T-helper 2 cell treated with Interferon-gamma antibody and Interleukin-4, amounts not matched to agents 100 ng/mL and 5 ng/mL, for 36 hours (primary cell): ENCODE measurements around the gene AFF1. TPM values are rescaled to one million over a fixed set of nuclear protein-coding genes. Genes with fewer than 3 reads are reported as not detected.
"Not testable (repeated sequence)": the region's sequence is repeated elsewhere in the genome, so short reads cannot be mapped to it uniquely, and the experiment has no call there.

Experiments
- intact Hi-C: fragments of 100-400 bp; cut with micrococcal nuclease; formaldehyde crosslinking; loops from one replicate; pipeline ENCODE4 v1.15.1; 2023
- total RNA-seq: library from RNA; stranded (reverse); gene quantifications from 2 replicates; pipeline ENCODE4 v1.2.3, GENCODE V29; 2022

AFF1 gene
- total RNA-seq, 1 donor from 2014 or later = 68.5 TPM

GRCh38 chr4:86972997-86973396 lies 38.2 kb downstream of the AFF1 start:
- intact Hi-C loops = no loop called here

DNA sequence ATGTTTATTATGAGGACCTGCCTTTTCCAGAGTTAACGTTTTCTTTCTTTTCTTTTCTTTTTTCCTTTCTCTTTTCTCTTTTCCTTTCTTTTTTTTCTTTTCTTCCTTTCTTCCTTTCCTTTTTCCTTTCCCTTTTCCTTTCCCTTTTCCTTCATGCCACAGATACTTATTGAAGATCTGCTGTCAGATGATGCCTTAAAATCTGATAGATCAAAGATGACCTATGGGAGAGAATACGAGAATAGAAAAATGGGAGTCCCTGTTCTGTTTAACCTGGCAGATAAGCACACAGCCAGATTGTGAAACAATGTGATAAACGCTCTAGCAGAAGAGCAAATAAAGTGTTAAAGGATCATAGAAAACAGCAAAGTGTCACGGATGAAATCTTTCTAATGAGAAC lies 38.9 kb downstream of the AFF1 start:
- intact Hi-C loops = no loop called here

GRCh38 chr4:86974551-86974994 lies 39.8 kb downstream of the AFF1 start:
- intact Hi-C loops = no loop called here

GRCh38 chr4:86975927-86976326 lies 41.1 kb downstream of the AFF1 start:
- intact Hi-C loops = loop anchor here (5.0 kb wide), 1 partner anchor 39 kb away; the partner anchor contains the start of gene AFF1

- intact Hi-C loops = loop anchor here (5.0 kb wide), 1 partner anchor 40 kb away; the partner anchor contains the start of gene AFF1
Measured at GRCh38 chr4:86976801-86977485, 42.1 kb downstream of the AFF1 start.

DNA sequence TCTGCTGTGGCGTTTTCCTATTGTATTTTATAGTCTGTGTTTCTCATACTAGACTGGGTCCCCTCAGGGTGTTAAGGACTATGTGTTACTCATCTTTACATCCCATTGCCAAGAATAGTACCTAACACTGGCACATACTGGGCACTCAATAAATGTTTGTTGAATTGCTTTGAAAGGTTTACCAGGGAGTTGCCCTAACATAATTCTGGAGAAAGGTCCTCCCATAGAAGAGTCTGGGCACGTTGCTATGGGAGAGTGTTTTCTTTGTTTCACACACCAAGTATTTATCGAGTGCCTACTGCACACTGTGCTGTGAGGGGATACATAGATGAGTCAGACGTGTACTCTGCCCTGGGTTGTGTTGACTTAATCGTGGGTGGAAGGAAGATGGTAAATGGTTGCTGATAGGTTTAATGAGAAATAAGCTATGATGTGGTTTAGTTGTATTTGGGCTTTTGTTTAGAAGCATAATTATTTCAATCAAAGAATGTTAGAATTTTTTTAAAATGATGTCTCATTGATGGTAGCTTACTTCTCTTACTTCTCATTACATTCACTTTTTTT lies 42.9 kb downstream of the AFF1 start:
- intact Hi-C loops = loop anchor here (5.0 kb wide), 1 partner anchor 40 kb away; the partner anchor contains the start of gene AFF1

DNA sequence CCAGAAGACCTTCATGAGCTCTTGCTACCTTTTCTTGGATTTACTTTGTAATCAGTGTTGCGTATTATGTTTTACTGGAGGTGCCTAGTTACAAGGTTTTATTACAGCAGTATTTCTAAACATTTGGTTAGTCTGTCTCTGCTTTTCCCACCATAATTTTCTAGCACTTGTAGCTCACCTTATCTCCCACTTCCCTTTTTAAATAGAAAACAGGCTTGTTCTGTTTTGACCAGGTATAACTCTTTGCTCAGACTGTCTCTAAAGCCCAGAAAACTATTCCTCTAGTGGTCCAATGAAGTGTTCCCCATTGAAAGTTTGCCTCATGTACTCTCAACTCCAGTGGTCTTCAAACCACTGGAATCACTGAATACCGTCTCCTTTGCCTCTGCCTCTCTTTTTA lies 43.9 kb downstream of the AFF1 start:
- intact Hi-C loops = loop anchor here (5.0 kb wide), 1 partner anchor 41 kb away; the partner anchor contains the start of gene AFF1

- intact Hi-C loops = no loop called here
Measured at GRCh38 chr4:86980230-86980629, 45.4 kb downstream of the AFF1 start.

GRCh38 chr4:86981789-86982188 lies 47.0 kb downstream of the AFF1 start:
- intact Hi-C loops = no loop called here

DNA sequence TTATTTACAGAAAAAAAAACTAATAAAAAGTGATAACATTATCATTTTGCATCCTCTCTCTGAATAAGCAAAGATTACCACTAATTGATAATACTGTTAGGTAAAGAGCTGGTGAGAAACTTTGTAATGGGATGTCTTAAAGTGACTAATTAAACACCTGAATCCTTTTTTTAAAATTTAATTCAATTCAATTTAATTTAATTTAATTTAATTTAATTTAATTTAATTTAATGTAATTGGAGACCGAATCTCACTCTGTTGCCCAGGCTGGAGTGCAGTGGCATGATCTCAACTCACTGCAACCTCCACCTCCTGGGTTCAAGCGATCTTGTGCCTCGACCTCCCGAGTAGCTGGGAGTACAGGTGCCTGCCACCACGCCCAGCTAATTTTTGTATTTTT lies 51.0 kb downstream of the AFF1 start:
- intact Hi-C loops = not testable (repeated sequence)

DNA sequence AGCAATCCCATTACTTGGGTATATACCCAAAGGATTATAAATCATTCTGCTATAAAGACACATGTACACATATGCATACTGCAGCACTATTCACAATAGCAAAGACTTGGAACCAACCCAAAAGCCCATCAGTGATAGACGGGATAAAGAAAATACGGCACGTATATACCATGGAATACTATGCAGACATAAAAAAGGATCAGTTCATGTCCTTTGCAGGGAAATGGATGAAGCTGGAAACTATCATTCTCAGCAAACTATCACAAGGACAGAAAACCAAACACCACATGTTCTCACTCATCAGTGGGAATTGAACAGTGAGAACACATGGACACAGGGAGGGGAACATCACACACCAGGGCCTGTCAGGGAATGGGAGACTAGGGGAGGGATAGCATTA lies 54.8 kb downstream of the AFF1 start:
- intact Hi-C loops = not testable (repeated sequence)

DNA sequence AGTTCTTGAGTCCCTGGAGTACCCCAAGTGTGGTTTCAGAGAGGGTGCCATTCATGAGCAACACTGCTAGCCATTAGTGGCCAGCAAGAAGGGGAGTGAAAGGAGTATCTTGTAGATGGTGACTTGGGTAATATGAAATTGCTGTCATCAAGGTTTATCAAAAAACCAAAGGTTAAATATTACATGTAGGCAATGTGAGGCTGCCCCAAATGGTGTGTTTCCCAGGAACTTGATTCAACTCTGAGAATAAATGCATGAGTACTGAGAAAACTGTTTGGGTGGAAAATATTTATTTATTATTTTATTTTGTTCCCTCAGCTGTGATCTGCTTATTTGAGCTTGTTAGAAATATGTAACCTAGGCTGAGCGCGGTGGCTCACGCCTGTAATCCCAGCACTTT lies 55.7 kb downstream of the AFF1 start:
- intact Hi-C loops = no loop called here

DNA sequence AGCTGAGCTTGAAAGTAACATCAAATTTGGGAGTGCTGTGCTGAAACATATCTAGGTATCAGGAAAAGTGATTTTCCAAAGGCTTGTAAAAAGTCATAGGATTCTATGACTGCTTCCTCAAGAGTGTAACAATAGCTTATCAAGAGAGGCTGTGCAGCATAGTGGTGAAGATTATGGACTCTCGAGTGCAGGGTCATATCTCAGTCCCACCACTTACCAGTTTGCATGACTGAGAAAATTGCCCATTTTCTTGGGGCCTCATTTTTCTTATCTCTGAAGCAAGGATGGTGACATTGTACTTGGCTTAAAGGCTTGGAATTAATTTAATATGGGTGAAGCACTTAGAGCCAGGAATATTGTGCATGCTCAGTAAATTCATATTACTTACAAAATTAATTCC lies 57.2 kb downstream of the AFF1 start:
- intact Hi-C loops = no loop called here

DNA sequence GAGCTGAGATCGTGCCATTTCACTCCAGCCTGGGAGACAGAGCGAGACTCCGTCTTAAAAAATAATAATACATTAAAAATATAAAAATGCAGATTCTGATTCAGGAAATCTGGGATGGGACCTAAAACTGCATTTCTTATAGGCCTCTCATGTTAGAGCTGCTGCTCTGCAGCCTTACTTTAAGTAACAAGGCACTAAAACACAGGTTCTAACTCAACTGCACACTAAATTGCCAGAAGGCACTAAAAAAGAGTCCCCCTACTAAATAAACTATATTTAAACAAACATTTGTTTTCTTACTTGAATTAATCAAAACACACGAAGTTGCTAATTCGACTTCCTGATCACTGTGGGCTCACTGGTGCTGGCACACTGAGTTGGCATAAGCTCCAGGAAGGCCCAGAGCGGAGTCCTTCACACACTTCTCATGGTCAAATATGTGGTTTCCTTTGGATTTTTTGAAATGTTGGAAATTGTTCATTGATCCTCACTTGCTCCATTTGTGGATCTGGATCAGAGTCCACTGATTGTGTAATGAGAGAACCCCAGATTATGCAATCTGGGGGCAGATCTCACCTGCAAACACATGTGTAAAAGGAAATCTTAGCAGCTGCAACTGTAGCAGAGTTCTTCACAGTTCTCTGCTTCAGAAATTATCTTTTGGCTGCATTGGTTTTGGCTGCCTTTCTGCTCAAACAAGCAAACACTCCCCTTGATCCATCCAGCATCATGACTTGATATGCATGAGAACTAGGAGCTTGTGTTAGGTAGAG lies 59.3 kb downstream of the AFF1 start:
- intact Hi-C loops = no loop called here

DNA sequence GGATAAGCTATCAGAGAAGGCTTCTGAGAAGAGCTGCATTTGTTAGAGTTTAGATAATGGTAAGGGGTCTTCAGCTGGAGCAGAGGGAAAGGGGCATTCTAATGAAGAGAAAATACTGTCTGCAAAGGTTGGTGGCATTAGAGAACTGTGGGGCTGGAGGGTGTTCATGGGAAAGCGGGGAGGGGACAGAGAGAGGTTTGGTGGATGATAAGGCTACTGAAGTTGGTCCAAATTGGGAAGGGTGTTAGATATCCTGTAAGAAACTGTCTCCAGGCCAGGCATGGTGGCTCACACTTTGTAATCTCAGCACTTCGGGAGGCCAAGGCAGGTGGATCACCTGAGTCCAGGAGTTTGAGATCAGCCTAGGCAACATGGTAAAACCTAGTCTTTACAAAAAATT lies 59.9 kb downstream of the AFF1 start:
- intact Hi-C loops = no loop called here

GRCh38 chr4:86996510-86996909 lies 61.7 kb downstream of the AFF1 start:
- intact Hi-C loops = not testable (repeated sequence)

DNA sequence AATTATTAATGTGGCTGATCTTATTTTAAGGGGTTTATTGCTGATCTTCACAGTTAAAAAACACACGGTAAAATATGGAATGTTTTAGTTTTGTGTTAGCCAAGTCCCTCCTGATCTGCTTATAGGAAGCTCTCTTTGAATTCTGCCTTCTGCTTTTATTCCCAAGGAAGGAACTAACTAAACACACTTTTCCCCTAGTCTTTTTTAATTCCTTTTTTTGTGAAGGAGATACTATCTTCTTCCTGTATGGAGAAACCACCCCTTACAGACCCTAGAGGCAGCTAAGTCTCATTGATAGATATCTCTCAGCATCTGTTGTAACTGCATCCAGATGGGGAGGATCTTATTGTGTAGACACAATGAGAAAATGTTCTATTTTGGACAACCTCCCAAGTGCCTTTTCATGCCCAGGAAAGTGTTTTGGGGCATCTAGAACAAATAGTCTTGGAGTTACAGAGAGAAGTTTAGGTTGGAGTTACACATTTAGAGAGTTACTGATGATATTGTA lies 64.4 kb downstream of the AFF1 start:
- intact Hi-C loops = no loop called here

GRCh38 chr4:87002682-87003043 lies 67.9 kb downstream of the AFF1 start:
- intact Hi-C loops = no loop called here

DNA sequence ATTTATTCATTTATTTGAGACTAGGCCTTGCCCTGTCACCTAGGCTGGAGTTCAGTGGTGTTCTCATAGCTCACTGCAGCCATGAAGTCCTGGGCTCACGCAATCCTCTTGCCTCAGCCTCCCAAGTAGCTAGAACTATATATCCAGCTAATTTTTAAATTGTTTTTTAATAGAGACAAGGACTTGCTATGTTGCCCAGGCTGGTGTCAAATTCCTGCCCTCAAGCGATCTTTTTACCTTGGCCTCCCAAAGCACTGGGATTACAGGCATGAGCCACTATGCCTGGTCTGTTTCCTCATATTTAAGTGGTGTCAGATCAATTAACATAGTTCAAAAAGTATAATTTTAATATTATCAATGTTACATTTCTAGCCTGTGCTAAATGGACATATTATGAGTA lies 68.5 kb downstream of the AFF1 start:
- intact Hi-C loops = no loop called here

- intact Hi-C loops = loop anchor here (5.0 kb wide), 2 partner anchors 232 to 1452 kb away; partner anchors contain the start of gene HERC5
Measured at GRCh38 chr4:87005369-87005689, 70.5 kb downstream of the AFF1 start.

DNA sequence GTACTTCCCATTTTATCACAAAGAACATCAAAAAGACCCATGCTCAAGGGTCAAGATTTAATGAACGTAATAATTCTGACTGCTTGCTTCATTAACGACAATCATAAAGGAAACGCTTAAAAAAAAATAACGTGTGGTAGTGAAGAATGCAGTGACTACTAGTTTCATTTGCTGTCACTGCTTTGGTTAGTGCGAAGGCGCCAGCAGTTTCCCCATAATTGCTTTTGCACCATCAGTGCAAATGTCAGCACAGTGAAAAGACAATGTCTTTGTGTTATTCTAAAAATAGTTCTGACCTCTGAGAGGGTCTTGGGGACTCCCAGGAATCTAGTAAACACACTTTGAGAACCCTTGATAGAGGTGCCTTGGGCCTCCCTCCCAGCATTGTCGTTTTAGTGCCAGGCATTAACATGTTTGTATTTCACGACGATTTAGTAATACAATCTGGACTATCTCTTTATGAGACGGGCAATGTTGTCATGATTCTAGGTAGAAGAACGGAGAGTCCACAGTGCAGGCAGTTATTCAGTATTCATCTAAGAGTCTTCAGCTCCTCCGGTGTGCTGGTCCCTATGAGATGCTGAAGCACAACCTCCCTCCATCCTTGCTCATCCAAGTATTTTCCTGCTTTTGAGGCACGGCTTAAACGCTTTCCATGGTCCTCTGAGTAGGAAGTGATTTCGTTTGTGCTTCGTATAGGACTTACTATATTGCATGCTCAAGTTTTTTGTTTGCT lies 71.0 kb downstream of the AFF1 start:
- intact Hi-C loops = loop anchor here (1.0 to 5.0 kb wide), 10 partner anchors 68 to 1587 kb away; partner anchors contain the start of genes HERC3, HERC5, KLHL8 and MAPK10

- intact Hi-C loops = loop anchor here (1.0 to 5.0 kb wide), 10 partner anchors 68 to 1586 kb away; partner anchors contain the start of genes HERC3, HERC5, KLHL8 and MAPK10
Measured at GRCh38 chr4:87006426-87006675, 71.5 kb downstream of the AFF1 start.
